Effector CD4-positive, alpha-beta T cell (primary cell): ENCODE measurements around the gene CTBP1.

Experiments
- DNase-seq: peaks from one replicate; pipeline ENCODE4 v3.0.0-alpha.2; 2020

CTBP1 gene

DNA sequence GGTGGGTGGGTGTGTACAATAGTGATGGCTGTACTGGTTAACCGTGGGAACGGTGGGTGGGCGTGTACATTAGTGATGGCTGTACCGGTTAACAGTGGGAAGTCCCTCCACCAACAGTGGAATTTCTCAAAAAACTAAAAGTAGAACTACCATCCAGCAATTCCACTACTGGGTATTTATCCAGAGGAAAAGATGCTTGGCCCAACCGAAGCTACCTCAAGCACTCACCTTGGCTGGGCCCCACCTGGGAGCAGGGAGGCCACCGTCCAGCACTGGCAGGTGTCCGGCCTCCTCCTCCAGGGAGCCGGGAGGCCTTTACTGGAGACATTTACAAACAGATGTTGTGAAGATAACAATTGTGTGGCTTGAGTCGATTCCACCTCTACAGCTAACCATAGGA, 34.8 kb upstream of the CTBP1 start:
- no peak for DNase-seq

DNA sequence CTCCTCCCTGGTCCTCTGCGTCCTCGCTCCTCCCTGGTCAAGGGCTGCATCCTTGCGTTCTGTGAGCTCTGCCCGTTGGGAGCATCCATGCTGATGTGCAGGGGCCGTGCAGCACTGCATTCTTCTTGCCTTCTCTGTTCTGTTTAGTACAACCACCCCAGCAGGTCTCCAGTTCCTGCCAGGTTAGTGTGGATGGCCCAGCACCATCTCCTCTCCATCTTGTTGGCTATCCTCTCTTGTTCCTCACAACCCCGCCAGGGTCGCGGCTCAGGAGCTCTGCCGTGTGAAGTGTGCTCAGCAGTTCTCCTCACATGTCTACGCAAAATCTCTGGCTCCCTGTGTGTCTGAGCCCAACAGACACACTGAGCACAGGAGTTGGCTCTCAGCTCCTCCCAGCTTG, 30.3 kb upstream of the CTBP1 start:
- no peak for DNase-seq

DNA sequence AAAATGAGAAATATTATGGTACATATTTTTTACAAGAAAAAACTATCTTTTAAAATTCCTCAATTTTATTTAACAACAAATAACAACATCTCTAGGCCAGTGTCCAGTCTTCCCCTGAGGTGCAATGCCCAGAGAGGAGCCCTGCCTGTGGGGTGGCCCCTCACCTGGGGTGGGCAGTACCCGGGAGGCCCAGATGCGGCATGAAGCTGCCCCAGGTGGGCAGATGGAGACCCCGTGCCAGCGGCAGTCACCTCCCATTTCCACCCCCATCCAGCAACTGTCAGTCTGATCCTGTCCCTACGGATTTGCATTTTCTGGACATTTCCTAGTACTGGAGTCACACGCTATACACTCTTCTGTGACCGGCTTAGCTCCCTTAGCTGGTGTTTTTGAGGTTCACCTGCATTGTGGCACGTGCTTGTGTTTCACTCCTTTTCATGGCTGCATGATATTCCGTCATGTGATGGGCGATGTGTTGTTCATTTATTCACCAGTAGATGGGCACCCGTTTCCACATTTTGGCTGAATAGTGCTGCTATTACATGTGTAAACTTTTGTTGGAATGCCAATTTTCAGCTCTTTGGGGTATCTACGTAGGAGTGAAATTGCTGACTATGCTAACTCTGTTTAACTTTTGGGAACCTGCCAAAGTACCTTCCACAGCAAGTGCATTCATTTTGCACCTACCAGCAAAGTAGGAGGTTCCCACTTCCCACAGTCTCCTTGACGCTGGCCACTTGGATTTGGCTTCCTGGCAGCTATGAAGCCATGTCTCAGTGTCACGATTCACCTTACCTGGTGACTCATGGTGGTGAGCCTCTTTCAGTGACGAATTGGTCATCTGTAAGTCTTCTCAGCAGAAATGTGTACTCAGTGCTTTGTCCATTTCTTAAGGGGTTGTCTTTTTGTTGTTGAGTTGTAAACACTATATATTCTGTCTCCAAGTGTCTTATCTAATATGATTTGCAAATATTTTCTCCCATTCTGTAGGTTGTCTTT, 29.0 kb upstream of the CTBP1 start:
- no peak for DNase-seq

GRCh38 chr4:1276984-1277383, 28.1 kb upstream of the CTBP1 start:
- DNase-seq: no peak

GRCh38 chr4:1274871-1275270, 25.9 kb upstream of the CTBP1 start:
- DNase-seq: no peak

- DNase-seq: no peak
These were observed 22.8 kb upstream of the CTBP1 start for GRCh38 chr4:1271686-1272085.

DNA sequence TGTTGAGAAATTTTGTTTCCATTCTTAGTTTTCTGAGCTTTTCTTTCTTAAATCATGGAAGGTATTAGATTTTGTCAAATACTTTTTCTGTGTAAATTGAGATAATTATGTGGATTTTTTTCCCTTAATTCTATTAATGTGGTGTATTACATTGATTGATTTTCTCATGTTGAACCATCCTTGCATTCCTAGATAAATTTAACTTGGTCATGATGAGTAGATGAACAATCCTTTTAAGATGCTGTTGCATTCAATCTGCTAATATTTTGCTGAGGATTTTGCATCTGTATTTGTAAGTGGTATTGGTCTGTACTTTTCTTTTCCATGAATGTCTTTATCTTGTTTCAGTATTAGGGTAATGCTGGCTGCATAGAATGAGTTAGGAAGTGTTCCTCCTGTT, 20.3 kb upstream of the CTBP1 start:
- no peak for DNase-seq

- DNase-seq: no peak
These were observed 18.2 kb upstream of the CTBP1 start for GRCh38 chr4:1266881-1267763.

DNA sequence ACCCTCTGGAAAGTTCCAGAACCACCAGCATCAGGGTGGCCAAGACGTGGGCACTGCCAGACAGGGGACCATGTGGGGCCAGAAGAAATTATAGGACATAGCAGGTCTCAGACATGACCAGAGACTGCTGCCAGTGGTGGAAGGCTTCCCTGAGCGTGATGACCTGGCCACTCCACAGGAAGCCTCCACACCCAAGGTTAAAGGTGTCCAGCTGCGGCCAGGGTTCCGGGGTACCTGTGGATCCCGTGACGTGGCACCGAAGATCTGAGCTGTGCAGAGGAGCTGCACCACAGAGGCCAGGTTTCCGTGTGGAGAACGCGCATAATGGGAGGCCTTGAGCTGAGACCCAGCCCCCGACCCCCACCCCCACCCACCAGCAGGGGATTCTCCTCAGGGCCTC, 16.4 kb upstream of the CTBP1 start:
- no peak for DNase-seq

GRCh38 chr4:1264942-1265341, 16.0 kb upstream of the CTBP1 start:
- no peak for DNase-seq

DNA sequence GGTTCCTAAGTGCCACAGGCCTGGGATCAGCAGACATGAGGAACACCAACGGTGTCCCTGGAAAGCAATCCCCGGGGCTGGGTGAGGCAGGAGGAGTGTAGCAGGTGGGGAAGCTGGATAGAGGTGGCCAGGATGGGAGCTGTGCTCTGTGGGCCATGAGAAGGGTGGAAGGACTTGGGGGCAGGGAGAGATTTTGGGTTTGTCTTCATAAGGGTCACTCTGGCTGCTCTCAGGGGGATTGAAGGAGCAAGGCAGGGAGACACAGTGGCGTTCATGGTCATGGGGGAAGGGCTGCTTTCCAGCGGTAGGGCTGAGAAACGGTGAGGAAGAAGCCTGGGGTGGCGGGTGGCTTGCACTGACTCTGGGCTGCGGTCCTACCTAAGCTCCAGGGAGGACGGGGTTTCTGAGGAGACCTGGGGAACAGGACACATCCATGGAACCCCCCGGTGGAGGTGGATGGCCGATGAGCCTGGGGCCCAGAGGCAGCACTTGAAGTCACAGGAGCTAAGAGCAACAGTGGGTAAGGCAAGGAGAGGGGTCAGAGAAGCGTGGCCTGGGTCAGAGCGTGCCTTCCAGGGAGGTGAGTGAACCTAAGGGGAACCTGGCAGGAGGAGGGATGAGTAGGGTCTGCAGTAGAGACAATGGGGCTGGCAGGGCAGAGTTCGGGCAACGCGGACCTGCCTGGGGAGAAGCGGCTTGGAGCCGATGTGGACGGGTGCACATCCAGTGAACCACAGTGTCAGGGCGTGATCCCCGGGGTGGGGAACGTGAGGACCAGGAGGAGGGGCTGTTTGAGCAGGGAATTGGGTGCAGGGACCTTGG, 12.4 kb upstream of the CTBP1 start:
- no peak for DNase-seq

DNA sequence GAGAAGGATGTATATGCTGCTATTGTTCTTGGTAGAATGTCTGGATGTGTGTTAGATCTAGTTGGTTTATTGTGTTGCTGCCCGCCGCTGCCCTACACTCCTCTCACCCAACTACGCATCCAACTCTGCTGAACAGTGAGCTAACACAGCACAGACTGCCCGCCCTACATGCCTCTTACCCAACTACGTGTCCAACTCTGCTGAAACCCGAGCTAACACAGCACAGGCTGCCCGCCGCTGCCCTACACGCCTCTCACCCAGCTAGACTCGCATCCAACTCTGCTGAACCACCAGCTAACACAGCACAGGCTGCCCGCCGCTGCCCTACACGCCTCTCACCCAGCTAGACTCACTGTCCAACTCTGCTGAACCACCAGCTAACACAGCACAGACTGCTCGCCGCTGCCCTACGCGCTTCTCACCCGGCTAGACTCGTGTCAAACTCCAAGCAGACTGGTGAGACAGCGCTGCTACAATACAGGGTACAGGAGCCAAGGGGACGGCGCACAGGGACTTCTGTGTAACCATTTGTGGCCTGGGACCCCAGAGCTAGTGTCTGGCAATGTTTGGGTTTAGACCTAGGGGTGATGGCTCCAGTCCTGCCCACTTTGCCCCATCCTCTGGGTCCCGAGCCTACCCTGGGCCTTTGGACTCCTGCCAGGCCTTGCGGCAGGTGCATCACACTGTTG, 11.6 kb upstream of the CTBP1 start:
- DNase-seq: no peak

- no peak for DNase-seq
These were observed 11.0 kb upstream of the CTBP1 start for GRCh38 chr4:1259966-1260365.

- no peak for DNase-seq
These were observed 9.5 kb upstream of the CTBP1 start for GRCh38 chr4:1258457-1258856.

GRCh38 chr4:1255699-1256098, 6.8 kb upstream of the CTBP1 start:
- no peak for DNase-seq

DNA sequence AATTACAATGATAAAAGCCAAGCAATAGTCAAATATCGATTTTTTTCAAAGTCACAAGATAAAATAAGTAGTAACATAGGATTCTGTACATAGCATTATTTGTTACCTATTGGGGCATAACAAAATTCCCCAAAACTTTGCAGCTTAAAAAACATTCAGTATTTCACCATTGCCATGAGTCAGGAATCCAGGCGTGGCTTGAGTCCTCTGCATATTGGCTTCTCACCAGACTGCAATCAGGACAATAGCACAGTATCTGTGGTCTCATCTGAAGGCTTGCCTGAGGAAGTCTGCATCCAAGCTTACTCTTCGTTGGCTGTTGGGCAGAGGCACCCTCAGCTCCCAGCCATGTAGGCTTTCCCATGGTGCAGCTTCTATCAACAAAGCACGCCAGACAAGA, 6.2 kb upstream of the CTBP1 start:
- no peak for DNase-seq

DNA sequence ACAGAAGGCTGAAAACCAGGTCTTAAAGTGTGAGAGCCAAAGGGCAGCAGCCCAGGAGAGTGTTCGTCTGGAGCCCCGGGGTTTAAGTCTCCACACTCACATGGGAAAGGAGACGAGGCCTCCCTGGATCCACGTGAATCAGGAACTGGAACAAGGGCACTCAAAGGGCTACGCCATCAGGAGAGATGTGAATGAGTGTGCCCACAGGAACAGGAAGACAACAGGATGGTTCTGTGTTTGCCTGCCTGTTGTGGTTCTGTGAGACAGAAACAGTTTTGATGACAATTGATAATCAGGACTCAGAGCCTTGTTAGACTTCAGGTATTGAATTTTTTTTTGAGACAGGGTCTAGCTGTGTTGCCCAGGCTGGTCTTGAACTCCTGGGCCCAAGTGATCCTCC, 4.9 kb upstream of the CTBP1 start:
- DNase-seq: no peak

DNA sequence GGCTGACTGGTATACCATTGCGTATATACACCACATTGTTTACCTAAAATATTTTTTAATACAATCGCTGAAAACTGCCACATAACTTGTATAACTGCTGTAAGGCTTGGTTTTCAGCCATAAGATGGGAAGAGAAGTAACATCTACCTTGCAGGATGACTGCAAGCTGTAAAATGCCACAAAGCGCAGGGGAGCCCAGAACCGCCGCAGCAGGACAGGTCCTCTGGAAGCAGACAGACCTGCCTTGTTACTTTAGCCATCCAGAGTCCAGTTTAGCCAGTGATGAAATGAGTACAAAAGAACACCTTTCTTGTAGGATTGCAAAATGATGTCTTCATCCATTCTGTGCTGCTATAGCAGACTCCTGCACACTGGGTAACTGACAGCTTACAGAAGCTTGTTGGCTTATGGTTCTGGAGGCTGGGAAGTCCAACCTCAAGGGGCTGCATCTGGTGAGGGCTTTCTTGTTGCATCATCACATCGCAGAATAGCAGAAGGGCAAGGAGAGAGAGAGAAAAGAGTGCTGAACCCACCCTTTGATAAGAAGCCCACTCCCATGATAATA, 4.1 kb upstream of the CTBP1 start:
- DNase-seq: no peak

DNA sequence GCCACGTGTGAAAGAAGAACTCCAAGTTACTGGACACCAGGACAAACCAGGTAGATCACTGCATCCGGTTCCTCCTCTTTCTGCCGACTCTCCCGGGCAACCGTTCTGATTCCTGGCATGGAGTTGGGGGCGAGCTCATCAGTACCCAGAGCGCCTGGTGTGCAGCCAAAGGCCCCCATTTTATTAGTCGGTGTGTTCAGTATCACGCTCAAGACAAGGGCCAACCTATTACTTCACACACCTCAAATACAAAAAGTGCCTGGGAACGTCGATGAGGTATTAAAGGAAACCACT, 2.8 kb upstream of the CTBP1 start:
- DNase-seq: no peak

DNA sequence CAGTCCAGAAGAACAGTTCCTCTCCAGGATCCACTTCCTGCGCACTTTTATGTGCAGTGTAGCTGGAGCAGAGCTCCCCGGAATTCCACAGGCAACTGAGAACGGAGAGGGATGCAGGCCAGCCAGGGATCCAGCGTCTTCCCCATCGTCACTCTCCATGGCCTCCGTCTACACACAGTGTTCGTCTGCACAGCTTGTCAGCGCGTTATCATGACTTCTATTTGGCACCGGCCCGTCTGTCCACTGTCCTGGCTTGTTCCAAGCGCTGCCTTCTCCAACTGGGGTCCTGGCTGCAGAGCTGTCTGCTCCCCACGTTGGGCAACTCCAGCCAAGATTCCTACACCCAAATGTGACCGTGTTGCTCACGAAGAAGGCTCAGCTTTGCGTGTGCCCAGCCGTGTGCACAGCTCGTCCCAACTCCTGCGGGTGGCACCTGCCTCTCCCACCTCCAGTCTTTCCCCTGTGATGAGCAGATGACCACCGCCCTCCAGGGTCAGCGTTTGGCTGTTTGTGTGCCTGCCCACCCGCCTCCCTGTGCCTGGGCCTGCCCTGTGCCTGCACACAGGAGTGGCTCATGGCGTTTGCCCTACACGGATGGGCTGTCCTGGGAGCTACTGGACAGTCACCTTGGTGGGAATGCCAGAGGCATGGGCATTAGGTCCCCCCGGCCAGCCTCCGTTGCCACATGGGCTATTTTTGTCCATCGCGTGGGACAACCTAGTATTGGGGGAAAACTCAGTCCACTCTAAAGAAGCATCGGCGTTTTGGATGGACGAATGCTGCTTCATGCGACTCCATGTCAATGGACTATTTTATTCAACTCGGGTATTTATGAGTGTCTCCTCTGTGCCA, 2.2 kb upstream of the CTBP1 start:
- DNase-seq: no peak

- no peak for DNase-seq
These were observed 1.5 kb upstream of the CTBP1 start for GRCh38 chr4:1250527-1250812.
